ENCODE data around the gene ATP5F1A. TPM values are rescaled to one million over a fixed set of nuclear protein-coding genes. Genes with fewer than 3 reads are reported as not detected.

The ATP5F1A gene
- total RNA-seq, 1 experiment from 2014 or later = 625 TPM

GRCh38 chr18:46050268-46050667 is 47.8 kb downstream of the ATP5F1A start:
- no peak overlapping the region for H2BK5ac ChIP-seq (ENCODE audit: insufficient read length, low read length)
- H2AFZ ChIP-seq (ENCODE audit: low read length) = no peak overlapping the region
- no peak overlapping the region for H2BK120ac ChIP-seq (ENCODE audit: low read depth, low read length, poor library complexity, severe bottlenecking)
- H3K18ac ChIP-seq (ENCODE audit: insufficient read length, low read depth, low read length) = no peak overlapping the region
- Mint-ChIP-seq H3K9me3 (no peaks in the 10 kb centered on the region), H3K36me3 (ENCODE audit: insufficient read depth in 1 of 3, low read depth in 3 of 3) (no peaks in the 10 kb centered on the region), H3K27me3 (ENCODE audit: low read depth) (peaks cover 1% of the 10 kb centered on the region; the same call in 1 of the 2 replicates), H3K4me1 (no peaks in the 10 kb centered on the region), H3K4me3 (no peak overlapping the region), H3K27ac (no peak overlapping the region)
- H2BK15ac ChIP-seq (ENCODE audit: low read depth, low read length) = no peak overlapping the region
- H4K20me1 ChIP-seq (ENCODE audit: control insufficient read depth, insufficient read depth, insufficient read length) = no peaks in the 10 kb centered on the region
- no peak overlapping the region for H3K14ac ChIP-seq (ENCODE audit: insufficient read depth, low read length)
- H3K4me1 ChIP-seq (ENCODE audit: insufficient read depth, low read length) = no peaks in the 10 kb centered on the region
- no peak overlapping the region for H3K4me2 ChIP-seq (ENCODE audit: insufficient read depth, insufficient read length, low read length)
- no peaks in the 10 kb centered on the region for H3K79me1 ChIP-seq (ENCODE audit: insufficient read depth, low read depth, low read length, poor library complexity, severe bottlenecking)
- no peaks in the 10 kb centered on the region for H3K23me2 ChIP-seq (ENCODE audit: insufficient read length, low read depth, low read length, poor library complexity, severe bottlenecking)
- no peak overlapping the region for H2BK12ac ChIP-seq (ENCODE audit: insufficient read length, low read depth, low read length)
- H3K9ac ChIP-seq (ENCODE audit: extremely low read depth, insufficient read length, low read length) = no peak overlapping the region
- no peaks in the 10 kb centered on the region for H3K79me2 ChIP-seq (ENCODE audit: insufficient read depth, low read length)
- H3K27ac ChIP-seq (ENCODE audit: insufficient read length, low read depth, low read length) = no peak overlapping the region
- H3K23ac ChIP-seq (ENCODE audit: insufficient read length, low read depth, low read length) = no peak overlapping the region
- DNase-seq = no peak
- H4K8ac ChIP-seq (replicated peaks; ENCODE audit: insufficient read length, low read depth, low read length) = no peak overlapping the region
- H4K91ac ChIP-seq (ENCODE audit: insufficient read length, low read depth, low read length) = no peak overlapping the region
- no peak overlapping the region for H3T11ph ChIP-seq (ENCODE audit: low read length)
- no peak overlapping the region for H3K4ac ChIP-seq (ENCODE audit: low read depth, low read length)
- no peak for TF ChIP-seq CTCF (conservative IDR thresholded peaks at IDR 0.05)
- no peaks in the 10 kb centered on the region for H3K27me3 ChIP-seq (ENCODE audit: insufficient read depth, low read length)
- H3K9me3 ChIP-seq (ENCODE audit: control insufficient read depth, low read depth, low read length) = no peaks in the 10 kb centered on the region
- no peak overlapping the region for H2BK20ac ChIP-seq (ENCODE audit: low read depth, low read length, poor library complexity, severe bottlenecking)
- H2AK5ac ChIP-seq (ENCODE audit: insufficient read length, low read length) = no peak overlapping the region
- no peak overlapping the region for H4K5ac ChIP-seq (ENCODE audit: insufficient read length, low read depth, low read length)
- H3K56ac ChIP-seq (ENCODE audit: insufficient read length, low read depth, low read length) = no peak overlapping the region
- WGBS (ENCODE audit: extremely low coverage, insufficient read length, low lambda C conversion rate) = no CpG with 5 or more reads among the region's 5 CpGs
